Activated CD4-positive, alpha-beta memory T cell treated with anti-CD3 and anti-CD28 coated beads for 36 hours (primary cell): Measurements from ENCODE around the gene PRG3. TPM values are rescaled to one million over a fixed set of nuclear protein-coding genes. Genes with fewer than 3 reads are reported as not detected.
"Not testable (repeated sequence)": the region's sequence is repeated elsewhere in the genome, so short reads cannot be mapped to it uniquely, and the experiment has no call there.

ENCODE experiments used
- CTCF ChIA-PET: fragments of 350-600 bp; sonication (Branson Sonifier 250); formaldehyde crosslinking; loops from one replicate; lab custom pipeline; 2021; ENCODE audit warnings: antibody characterized with exemption, inconsistent platforms; lab: Charles Lee
- POLR2A ChIA-PET: fragments of 350-600 bp; sonication (Branson Sonifier 250); formaldehyde crosslinking; loops from one replicate; lab custom pipeline; 2021; ENCODE audit warnings: antibody characterized with exemption; lab: Charles Lee
- DNase-seq: peaks from one replicate; pipeline ENCODE4 v3.0.0-alpha.2; 2020
- H3K27ac Mint-ChIP-seq: one replicate; pipeline ENCODE4 v1.8.0; 2021; ENCODE audit warnings: mixed read lengths
- H3K27me3 Mint-ChIP-seq: one replicate; pipeline ENCODE4 v1.8.0; 2021; ENCODE audit warnings: mixed read lengths
- H3K36me3 Mint-ChIP-seq: one replicate; pipeline ENCODE4 v1.8.0; 2021; ENCODE audit warnings: mixed read lengths
- H3K4me1 Mint-ChIP-seq: one replicate; pipeline ENCODE4 v1.8.0; 2021; ENCODE audit warnings: low read depth, mixed read lengths
- H3K4me3 Mint-ChIP-seq: one replicate; pipeline ENCODE4 v1.8.0; 2021; ENCODE audit warnings: mild to moderate bottlenecking, mixed read lengths
- H3K9me3 Mint-ChIP-seq: one replicate; pipeline ENCODE4 v1.8.0; 2021; ENCODE audit warnings: mixed read lengths
- intact Hi-C: fragments of 100-400 bp; cut with micrococcal nuclease; formaldehyde crosslinking; loops from one replicate; pipeline ENCODE4 v1.15.1; 2023
- total RNA-seq, 2 experiments: library from RNA; stranded (reverse); gene quantifications; one replicate each; pipeline ENCODE4 v1.2.3, GENCODE V29; 2021

PRG3 gene
- total RNA-seq, 2 experiments from 2014 or later: not detected

- Mint-ChIP-seq H3K4me3 (no peak overlapping the region), H3K9me3 (peaks cover 5% of the 10 kb centered on the region), H3K27me3 (peaks cover 4% of the 10 kb centered on the region), H3K27ac (no peak overlapping the region), H3K36me3 (no peaks in the 10 kb centered on the region), H3K4me1 (peaks cover 2% of the 10 kb centered on the region)
- intact Hi-C loops: loop anchor here (5.0 to 10.0 kb wide), 2 partner anchors 180 to 503 kb away; no protein-coding TSS in a partner anchor
- ChIA-PET CTCF (interaction anchor here (0.8 to 4.9 kb wide), 7 partner anchors 10 to 297 kb away, joined by 3 to 43 read pairs (median 5); partner anchors contain the start of gene SSRP1), POLR2A (no interaction called here)
- DNase-seq: no peak
These were observed 33.6 kb downstream of the PRG3 start for GRCh38 chr11:57347336-57347735.

- CTCF ChIA-PET: interaction anchor here (0.6 to 4.9 kb wide), 35 partner anchors 9 to 941 kb away, joined by 3 to 43 read pairs (median 4); partner anchors contain the start of genes MED19, RTN4RL2, SLC43A1 and SSRP1
- POLR2A ChIA-PET: no interaction called here
- Mint-ChIP-seq H3K4me3 (no peak overlapping the region), H3K36me3 (no peaks in the 10 kb centered on the region), H3K27ac (no peak overlapping the region), H3K4me1 (peaks cover 2% of the 10 kb centered on the region), H3K9me3 (no peaks in the 10 kb centered on the region), H3K27me3 (peaks cover 2% of the 10 kb centered on the region)
- DNase-seq: peak; percentile 76
- intact Hi-C loops: loop anchor here (1.0 to 10.0 kb wide), 5 partner anchors 113 to 501 kb away; no protein-coding TSS in a partner anchor
These were observed 35.3 kb downstream of the PRG3 start for GRCh38 chr11:57345555-57346211.

DNA sequence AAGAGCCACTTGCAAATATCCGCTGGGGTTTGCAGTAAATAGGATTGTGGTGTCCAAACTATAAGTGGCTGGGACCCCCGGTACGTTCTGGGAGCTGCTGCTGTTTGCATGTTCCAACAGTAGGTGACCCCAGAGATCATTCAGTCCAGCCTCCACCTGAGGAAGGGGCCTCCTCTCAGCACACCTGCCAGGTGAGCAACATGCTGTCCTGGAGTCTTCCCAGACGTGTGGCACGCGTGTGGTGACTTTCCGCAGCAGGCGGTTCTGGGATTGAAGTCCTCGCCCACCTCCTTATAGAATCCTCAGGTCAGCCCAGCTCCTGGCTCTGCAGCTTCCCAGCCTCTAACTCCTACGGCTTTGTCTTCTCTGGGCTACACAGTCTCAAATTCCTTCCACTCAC lies 36.1 kb downstream of the PRG3 start:
- no peak overlapping the region for H3K27ac Mint-ChIP-seq
- no peaks in the 10 kb centered on the region for H3K9me3 Mint-ChIP-seq
- ChIA-PET POLR2A (no interaction called here), CTCF (interaction anchor here (0.8 to 4.9 kb wide), 6 partner anchors 10 to 139 kb away, joined by 3 to 43 read pairs (median 8); partner anchors contain the start of gene SSRP1)
- H3K27me3 Mint-ChIP-seq: peaks cover under 1% of the 10 kb centered on the region
- DNase-seq: no peak
- H3K4me3 Mint-ChIP-seq: no peak overlapping the region
- H3K4me1 Mint-ChIP-seq: peaks cover under 1% of the 10 kb centered on the region
- no peaks in the 10 kb centered on the region for H3K36me3 Mint-ChIP-seq
- intact Hi-C loops: loop anchor here (1.0 to 10.0 kb wide), 6 partner anchors 114 to 500 kb away; no protein-coding TSS in a partner anchor

DNA sequence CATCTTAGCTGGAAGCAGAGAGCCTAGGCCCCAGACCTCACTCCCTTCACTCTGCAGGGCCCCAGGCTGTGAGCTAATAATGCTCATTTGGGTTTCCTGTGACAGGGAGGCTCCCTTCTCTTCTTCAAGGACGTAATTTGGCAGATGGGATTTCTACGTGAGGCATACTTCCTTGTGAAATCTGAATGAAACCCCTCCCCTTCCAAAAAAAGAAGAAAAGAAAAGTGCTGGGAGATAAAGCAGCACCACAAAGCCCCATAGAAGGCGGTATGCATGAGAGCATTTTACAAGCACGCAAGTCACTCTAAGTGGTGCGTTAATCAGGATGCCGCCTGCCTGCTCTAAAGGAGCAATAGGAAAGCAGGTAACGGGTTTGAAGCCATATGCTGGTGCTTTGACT lies 37.1 kb downstream of the PRG3 start:
- Mint-ChIP-seq H3K4me1 (no peaks in the 10 kb centered on the region), H3K27ac (no peak overlapping the region), H3K27me3 (no peaks in the 10 kb centered on the region), H3K9me3 (no peaks in the 10 kb centered on the region), H3K36me3 (no peaks in the 10 kb centered on the region), H3K4me3 (no peak overlapping the region)
- ChIA-PET CTCF (interaction anchor here (1.0 to 2.2 kb wide), 6 partner anchors 16 to 301 kb away, joined by 3 to 6 read pairs (median 3); no protein-coding TSS in a partner anchor), POLR2A (no interaction called here)
- DNase-seq: no peak
- intact Hi-C loops: loop anchor here (2.0 to 10.0 kb wide), 4 partner anchors 115 to 499 kb away; no protein-coding TSS in a partner anchor

DNA sequence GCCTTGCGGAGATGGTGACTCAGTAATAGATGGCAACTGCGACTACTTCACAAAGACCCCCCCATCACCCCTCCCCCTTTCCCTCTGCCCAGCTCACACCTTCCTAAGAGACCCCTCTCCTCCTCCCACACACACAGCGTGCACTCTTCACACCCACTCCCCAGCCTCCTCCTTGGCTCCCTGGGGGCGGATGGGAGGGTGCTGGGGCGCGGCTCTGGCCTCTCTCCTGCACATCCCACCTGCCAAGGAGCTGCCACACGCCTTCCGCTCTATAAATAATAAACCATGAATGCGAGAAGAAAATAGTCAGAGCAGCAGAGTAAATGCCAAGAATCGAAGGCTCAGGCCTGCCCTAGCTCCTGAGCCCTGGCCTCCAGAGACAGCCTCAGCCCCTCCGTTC lies 38.2 kb downstream of the PRG3 start:
- ChIA-PET POLR2A (no interaction called here), CTCF (interaction anchor here (0.6 to 2.2 kb wide), 5 partner anchors 18 to 149 kb away, joined by 3 to 6 read pairs (median 3); no protein-coding TSS in a partner anchor)
- no peak overlapping the region for H3K4me3 Mint-ChIP-seq
- H3K36me3 Mint-ChIP-seq: no peaks in the 10 kb centered on the region
- intact Hi-C loops: loop anchor here (5.0 to 10.0 kb wide), 2 partner anchors 460 to 498 kb away; no protein-coding TSS in a partner anchor
- no peaks in the 10 kb centered on the region for H3K4me1 Mint-ChIP-seq
- H3K27me3 Mint-ChIP-seq: no peaks in the 10 kb centered on the region
- no peak overlapping the region for H3K27ac Mint-ChIP-seq
- no peak for DNase-seq
- H3K9me3 Mint-ChIP-seq: no peaks in the 10 kb centered on the region

DNA sequence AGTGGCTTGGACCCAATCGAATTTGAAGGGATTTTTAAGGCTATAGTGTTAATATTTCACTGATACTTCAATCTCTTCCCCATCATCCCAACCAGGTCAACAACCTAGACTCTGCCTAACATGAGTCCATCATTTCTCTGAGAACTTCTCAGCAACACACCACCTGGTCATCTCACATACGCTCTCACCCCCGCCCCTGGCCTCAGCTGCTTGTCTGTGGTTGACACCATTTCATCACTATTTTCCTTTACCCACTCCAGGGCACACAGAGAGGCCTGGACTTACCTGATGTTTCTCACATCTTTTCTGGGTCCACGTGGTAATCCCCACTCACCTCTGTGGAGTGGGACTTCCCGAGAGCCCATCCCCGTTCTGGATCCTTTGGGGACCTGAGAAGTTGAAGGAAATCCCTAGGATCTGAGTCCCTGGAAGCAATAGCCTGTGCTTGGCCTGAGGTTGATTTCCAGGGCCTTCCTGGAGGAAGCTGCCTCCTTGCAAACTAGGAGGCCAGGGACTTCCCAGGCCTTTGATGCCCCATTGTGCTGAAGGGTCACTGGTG lies 39.6 kb downstream of the PRG3 start:
- H3K4me3 Mint-ChIP-seq: no peak overlapping the region
- no peak for DNase-seq
- intact Hi-C loops: loop anchor here (5.0 to 10.0 kb wide), 2 partner anchors 461 to 497 kb away; no protein-coding TSS in a partner anchor
- H3K4me1 Mint-ChIP-seq: peaks cover 5% of the 10 kb centered on the region
- no peaks in the 10 kb centered on the region for H3K36me3 Mint-ChIP-seq
- POLR2A ChIA-PET: no interaction called here
- CTCF ChIA-PET: interaction anchor here (2.2 kb wide), 1 partner anchor 117 kb away, joined by 6 read pairs; no protein-coding TSS in a partner anchor
- H3K27me3 Mint-ChIP-seq: no peaks in the 10 kb centered on the region
- no peak overlapping the region for H3K27ac Mint-ChIP-seq
- H3K9me3 Mint-ChIP-seq: no peaks in the 10 kb centered on the region

DNA sequence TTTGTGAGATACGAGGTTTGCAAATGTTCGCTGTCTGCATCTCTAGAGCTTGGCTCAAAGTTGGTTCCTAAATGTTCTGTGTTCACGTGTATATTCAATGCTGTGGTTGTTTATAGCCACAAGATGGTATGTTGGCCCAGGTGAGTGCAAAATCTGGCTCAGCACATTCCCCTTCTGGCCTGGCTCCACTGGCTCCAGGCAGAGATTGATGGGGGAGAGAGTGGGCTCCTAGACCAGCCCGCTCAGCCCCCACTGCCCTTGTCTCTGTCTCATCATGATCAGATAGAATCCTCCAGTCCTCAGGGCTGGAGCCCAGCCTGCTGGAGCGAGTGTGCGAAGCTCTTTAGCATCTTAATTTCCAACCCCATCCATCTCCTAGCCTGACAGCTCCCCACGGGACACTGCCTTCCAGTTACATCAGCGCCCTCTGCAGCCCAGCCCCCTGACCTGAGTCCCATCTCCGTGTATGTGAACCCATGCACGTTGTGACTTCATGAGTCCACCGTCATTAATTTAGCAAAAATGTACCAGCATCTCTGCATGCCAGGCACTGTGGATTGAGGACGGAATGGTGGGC lies 40.8 kb downstream of the PRG3 start:
- peaks cover 10% of the 10 kb centered on the region for H3K4me1 Mint-ChIP-seq
- no peak overlapping the region for H3K4me3 Mint-ChIP-seq
- no peak for DNase-seq
- H3K9me3 Mint-ChIP-seq: no peaks in the 10 kb centered on the region
- no peaks in the 10 kb centered on the region for H3K27me3 Mint-ChIP-seq
- no peaks in the 10 kb centered on the region for H3K36me3 Mint-ChIP-seq
- CTCF ChIA-PET: interaction anchor here (0.7 to 1.4 kb wide), 3 partner anchors 152 to 305 kb away, joined by 3 to 8 read pairs (median 3); no protein-coding TSS in a partner anchor
- H3K27ac Mint-ChIP-seq: no peak overlapping the region
- POLR2A ChIA-PET: no interaction called here
- intact Hi-C loops: loop anchor here (5.0 to 10.0 kb wide), 2 partner anchors 462 to 495 kb away; no protein-coding TSS in a partner anchor

DNA sequence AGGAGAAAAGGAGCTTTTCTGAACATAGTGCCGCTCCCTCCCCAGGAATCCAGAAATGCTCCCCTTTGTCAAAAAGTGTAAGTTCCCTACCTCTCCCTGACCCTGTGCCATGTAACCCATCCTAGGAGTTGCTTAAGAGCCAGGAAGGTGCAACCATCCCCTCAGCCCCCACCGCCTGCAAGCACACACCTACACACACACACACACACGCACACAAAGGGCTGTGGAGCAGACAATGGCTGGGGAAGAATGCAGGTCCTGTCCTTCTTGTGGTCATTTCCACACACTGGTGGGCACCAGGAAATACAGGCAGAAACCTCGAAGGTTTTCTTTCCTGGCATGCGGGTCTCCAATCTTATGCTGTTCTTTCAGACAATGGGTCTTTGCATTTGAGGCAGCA lies 41.6 kb downstream of the PRG3 start:
- H3K4me1 Mint-ChIP-seq: peaks cover 17% of the 10 kb centered on the region
- H3K27me3 Mint-ChIP-seq: no peaks in the 10 kb centered on the region
- H3K36me3 Mint-ChIP-seq: peaks cover 5% of the 10 kb centered on the region
- CTCF ChIA-PET: interaction anchor here (1.4 to 4.8 kb wide), 2 partner anchors 14 to 305 kb away, joined by 8 to 28 read pairs; partner anchors contain the start of gene TNKS1BP1
- DNase-seq: no peak
- no peak overlapping the region for H3K27ac Mint-ChIP-seq
- no peaks in the 10 kb centered on the region for H3K9me3 Mint-ChIP-seq
- intact Hi-C loops: loop anchor here (5.0 kb wide), 2 partner anchors 228 to 308 kb away; partner anchors contain the start of genes UBE2L6 and YPEL4
- POLR2A ChIA-PET: interaction anchor here (0.6 kb wide), 1 partner anchor 126 kb away, joined by 3 read pairs; no protein-coding TSS in a partner anchor
- no peak overlapping the region for H3K4me3 Mint-ChIP-seq

- intact Hi-C loops: loop anchor here (5.0 kb wide), 2 partner anchors 229 to 309 kb away; partner anchors contain the start of genes UBE2L6 and YPEL4
- H3K9me3 Mint-ChIP-seq: no peaks in the 10 kb centered on the region
These were observed 42.8 kb downstream of the PRG3 start, which contains the start of gene P2RX3 for GRCh38 chr11:57338142-57338541. TSS of gene P2RX3 (plus strand) at chr11:57338352. CDS start at chr11:57338551, 199 bp downstream.

GRCh38 chr11:57336856-57337255 lies 44.1 kb downstream of the PRG3 start:
- POLR2A ChIA-PET: interaction anchor here (0.9 kb wide), 1 partner anchor 11 kb away, joined by 4 read pairs; the partner anchor contains the start of gene TNKS1BP1
- CTCF ChIA-PET: interaction anchor here (0.6 to 4.8 kb wide), 4 partner anchors 9 to 190 kb away, joined by 3 to 28 read pairs (median 6); partner anchors contain the start of gene TNKS1BP1

More at GRCh38 chr11:57338142-57338541, 42.8 kb downstream of the PRG3 start, which contains the start of gene P2RX3:
- ChIA-PET POLR2A (no interaction called here), CTCF (interaction anchor here (0.7 to 4.8 kb wide), 5 partner anchors 13 to 303 kb away, joined by 3 to 28 read pairs (median 3); partner anchors contain the start of gene TNKS1BP1)
- H3K36me3 Mint-ChIP-seq: peaks cover 12% of the 10 kb centered on the region
- peaks cover 29% of the 10 kb centered on the region for H3K4me1 Mint-ChIP-seq
- no peaks in the 10 kb centered on the region for H3K27me3 Mint-ChIP-seq
- no peak within 1 kb of the TSS for H3K4me3 Mint-ChIP-seq
- H3K27ac Mint-ChIP-seq: no peak within 1 kb of the TSS
- DNase-seq: no peak

More at GRCh38 chr11:57336856-57337255, 44.1 kb downstream of the PRG3 start:
- Mint-ChIP-seq H3K4me3 (peak overlapping the region; percentile 91), H3K27ac (peak overlapping the region; percentile 98), H3K4me1 (peaks cover 39% of the 10 kb centered on the region), H3K36me3 (peaks cover 24% of the 10 kb centered on the region)
- H3K27me3 Mint-ChIP-seq, DNase-seq, H3K9me3 Mint-ChIP-seq: not testable (repeated sequence)
- intact Hi-C loops: loop anchor here (1.0 to 5.0 kb wide), 3 partner anchors 193 to 310 kb away; partner anchors contain the start of genes TIMM10, UBE2L6 and YPEL4
